Measurements from ENCODE around the gene DHRS7C. TPM values are rescaled to one million over a fixed set of nuclear protein-coding genes. Genes with fewer than 3 reads are reported as not detected.

Gene DHRS7C
- total RNA-seq, 6 experiments from 2014 or later, result not detected

Other genes with a start within 250 kb of the DHRS7C start
- 10 to 100 TPM; 20.6 to 35.3 (median 27.7) TPM for gene STX8, start 215.8 kb downstream of the DHRS7C start, total RNA-seq
- gene CFAP52, start 214.9 kb downstream of the DHRS7C start, total RNA-seq, result not detected
- 10 to 100 TPM in 2 of 6 experiments, 1 to 10 TPM in 4; 2.1 to 11.6 (median 6.8) TPM for gene USP43, start 146.1 kb downstream of the DHRS7C start, total RNA-seq
- not detected for gene GSG1L2, start 30.5 kb upstream of the DHRS7C start, total RNA-seq
- 1 to 10 TPM in 1 of 6 experiments, under 1 TPM in 5; 0.12 to 2.4 (median 0.63) TPM for gene GLP2R, start 34.3 kb upstream of the DHRS7C start, total RNA-seq
- not detected for gene RCVRN, start 113.7 kb upstream of the DHRS7C start, total RNA-seq